OCI-LY1 (cell line): ENCODE results near the gene TTC12.

Experiments used
- H2AFZ ChIP-seq: fragments of 200-600 bp; sonication (generic), shearing (Covaris generic); 2 replicates; pipeline ENCODE4 v1.6.0; 2014; ENCODE audit warnings: antibody characterized with exemption, mild to moderate bottlenecking, low read length
- H3F3A ChIP-seq: fragments of 200-600 bp; sonication (generic), shearing (Covaris generic); 2 replicates; pipeline ENCODE4 v1.6.0; 2014; ENCODE audit warnings: mild to moderate bottlenecking, antibody characterized with exemption, low read length, moderate library complexity; ENCODE audit not compliant: insufficient read depth
- H3K27ac ChIP-seq: fragments of 200-600 bp; sonication (generic); 2 replicates; pipeline ENCODE4 v1.5.1; 2014; ENCODE audit warnings: low read length, mixed run types, mild to moderate bottlenecking, low read depth; ENCODE audit not compliant: poor library complexity, severe bottlenecking
- H3K27me3 ChIP-seq: fragments of 200-600 bp; sonication (generic); 2 replicates; pipeline ENCODE4 v1.6.0; 2014; ENCODE audit warnings: antibody characterized with exemption, mild to moderate bottlenecking, low read length, moderate library complexity; ENCODE audit not compliant: insufficient read depth
- H3K36me3 ChIP-seq: fragments of 200-600 bp; sonication (generic); 2 replicates; pipeline ENCODE4 v1.6.1; 2014; ENCODE audit warnings: mild to moderate bottlenecking, antibody characterized with exemption, low read length, moderate library complexity, mixed read lengths; ENCODE audit not compliant: insufficient read depth
- H3K4me1 ChIP-seq: fragments of 200-600 bp; sonication (generic); 2 replicates; pipeline ENCODE4 v1.5.1; 2014; ENCODE audit warnings: mild to moderate bottlenecking, low read length, moderate library complexity; ENCODE audit not compliant: insufficient read depth, severe bottlenecking
- H3K4me2 ChIP-seq: fragments of 200-600 bp; sonication (generic), shearing (Covaris generic); 2 replicates; pipeline ENCODE4 v1.6.1; 2014; ENCODE audit warnings: low read length
- H3K4me3 ChIP-seq: fragments of 200-600 bp; sonication (generic); 2 replicates; pipeline ENCODE4 v1.5.1; 2014; ENCODE audit warnings: low read length, low read depth, mild to moderate bottlenecking, mixed read lengths; ENCODE audit not compliant: poor library complexity, severe bottlenecking
- H3K79me2 ChIP-seq: fragments of 200-600 bp; shearing (Covaris generic); 2 replicates; pipeline ENCODE4 v1.6.1; 2016; ENCODE audit warnings: mixed run types, low read length, mixed read lengths; ENCODE audit not compliant: insufficient read depth
- H3K9ac ChIP-seq: fragments of 200-600 bp; sonication (generic), shearing (Covaris generic); 2 replicates; pipeline ENCODE4 v1.6.1; 2014; ENCODE audit warnings: mild to moderate bottlenecking, low read length, mixed read lengths
- H3K9me2 ChIP-seq: fragments of 200-600 bp; sonication (generic), shearing (Covaris generic); 2 replicates; pipeline ENCODE4 v1.6.1; 2014; ENCODE audit warnings: low read depth, mild to moderate bottlenecking, low read length, mixed read lengths
- H3K9me3 ChIP-seq: fragments of 200-600 bp; shearing (Covaris generic); 2 replicates; pipeline ENCODE4 v1.6.1; 2014; ENCODE audit warnings: low read length, mixed read lengths
- H4K20me1 ChIP-seq: fragments of 200-600 bp; sonication (generic), shearing (Covaris generic); 2 replicates; pipeline ENCODE4 v1.6.0; 2016; ENCODE audit warnings: mild to moderate bottlenecking, low read length; ENCODE audit not compliant: insufficient read depth
- EZH2 ChIP-seq: fragments of 200-600 bp; sonication (generic), shearing (Covaris generic); IDR thresholded peaks from 2 replicates; pipeline ENCODE4 v1.8.0; 2017; ENCODE audit warnings: borderline replicate concordance, mixed run types, mild to moderate bottlenecking, antibody characterized with exemption, low read length, moderate library complexity, mixed read lengths
- TF ChIP-seq, protein P1 (sequence below): fragments of 200-600 bp; sonication (generic), shearing (Covaris generic); IDR thresholded peaks from 2 replicates; pipeline ENCODE4 v1.5.1; 2017; ENCODE audit warnings: mild to moderate bottlenecking, antibody characterized with exemption, low read length, moderate library complexity, mixed read lengths

Gene TTC12

DNA sequence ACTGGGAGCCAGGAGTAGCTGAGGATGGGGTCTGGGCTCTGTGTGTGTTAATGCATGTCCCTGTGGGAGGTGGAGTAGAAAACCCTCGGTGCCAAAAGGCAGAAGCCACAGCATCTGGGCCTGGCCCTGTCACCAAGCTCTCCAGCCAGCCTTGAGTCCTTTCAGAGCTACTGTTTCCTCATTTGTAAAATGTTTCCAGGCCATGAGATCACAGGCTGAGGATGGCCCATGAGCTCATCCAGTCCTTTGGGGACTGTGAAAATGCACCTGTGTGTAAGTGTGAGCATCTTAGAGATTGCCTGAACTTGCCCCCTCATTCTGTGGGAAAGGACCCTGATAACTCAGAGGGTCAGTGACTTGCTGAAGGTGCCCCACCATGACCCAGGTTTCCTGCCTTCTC is 82.3 kb downstream of the TTC12 start:
- Histone ChIP-seq H3K4me1 (no peaks in the 10 kb centered on the region), H3K9ac (no peak overlapping the region), H3K4me3 (no peak overlapping the region), H3K27me3 (0 out of 2 replicates have a peak, but pooled peaks cover 3% of the 10 kb centered on the region), H3K36me3 (no peaks in the 10 kb centered on the region), H3K27ac (no peak overlapping the region), H4K20me1 (no peaks in the 10 kb centered on the region), H2AFZ (no peak overlapping the region), H3K79me2 (no peaks in the 10 kb centered on the region), H3K9me3 (no peaks in the 10 kb centered on the region), H3F3A (no peaks in the 10 kb centered on the region), H3K4me2 (no peak overlapping the region), H3K9me2 (no peaks in the 10 kb centered on the region)
- TF ChIP-seq, protein P1, sequence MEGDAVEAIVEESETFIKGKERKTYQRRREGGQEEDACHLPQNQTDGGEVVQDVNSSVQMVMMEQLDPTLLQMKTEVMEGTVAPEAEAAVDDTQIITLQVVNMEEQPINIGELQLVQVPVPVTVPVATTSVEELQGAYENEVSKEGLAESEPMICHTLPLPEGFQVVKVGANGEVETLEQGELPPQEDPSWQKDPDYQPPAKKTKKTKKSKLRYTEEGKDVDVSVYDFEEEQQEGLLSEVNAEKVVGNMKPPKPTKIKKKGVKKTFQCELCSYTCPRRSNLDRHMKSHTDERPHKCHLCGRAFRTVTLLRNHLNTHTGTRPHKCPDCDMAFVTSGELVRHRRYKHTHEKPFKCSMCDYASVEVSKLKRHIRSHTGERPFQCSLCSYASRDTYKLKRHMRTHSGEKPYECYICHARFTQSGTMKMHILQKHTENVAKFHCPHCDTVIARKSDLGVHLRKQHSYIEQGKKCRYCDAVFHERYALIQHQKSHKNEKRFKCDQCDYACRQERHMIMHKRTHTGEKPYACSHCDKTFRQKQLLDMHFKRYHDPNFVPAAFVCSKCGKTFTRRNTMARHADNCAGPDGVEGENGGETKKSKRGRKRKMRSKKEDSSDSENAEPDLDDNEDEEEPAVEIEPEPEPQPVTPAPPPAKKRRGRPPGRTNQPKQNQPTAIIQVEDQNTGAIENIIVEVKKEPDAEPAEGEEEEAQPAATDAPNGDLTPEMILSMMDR, result no peak
- TF ChIP-seq EZH2, result no peak

DNA sequence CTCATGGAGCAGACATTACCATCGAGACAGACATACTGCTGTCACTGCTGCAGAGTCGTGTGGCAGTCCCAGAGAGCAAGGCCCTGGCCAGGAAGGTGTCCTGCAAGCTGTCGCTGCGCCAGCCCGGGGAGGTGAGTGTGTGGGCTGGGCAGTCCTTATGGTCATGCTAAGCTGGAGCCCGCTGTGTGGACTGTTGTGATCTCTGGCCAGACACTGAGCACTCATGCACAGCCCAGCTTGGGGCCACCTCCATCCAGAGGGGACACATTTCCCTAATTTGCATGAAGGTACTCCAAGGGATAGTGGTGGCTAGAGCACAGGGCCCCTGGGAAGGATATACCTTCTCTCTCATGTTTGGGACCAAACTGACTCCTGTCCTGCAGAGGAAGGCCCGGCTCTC is 82.8 kb downstream of the TTC12 start:
- Histone ChIP-seq H3K4me3 (no peak overlapping the region), H3K4me1 (no peaks in the 10 kb centered on the region), H3F3A (no peaks in the 10 kb centered on the region), H3K36me3 (no peaks in the 10 kb centered on the region), H2AFZ (no peak overlapping the region), H3K9ac (no peak overlapping the region), H3K27me3 (0 out of 2 replicates have a peak, but pooled peaks cover 3% of the 10 kb centered on the region), H3K27ac (no peak overlapping the region), H3K4me2 (no peak overlapping the region), H3K9me3 (no peaks in the 10 kb centered on the region), H3K9me2 (no peaks in the 10 kb centered on the region), H3K79me2 (no peaks in the 10 kb centered on the region), H4K20me1 (no peaks in the 10 kb centered on the region)
- no peak for TF ChIP-seq EZH2
- TF ChIP-seq, protein P1, result no peak

DNA sequence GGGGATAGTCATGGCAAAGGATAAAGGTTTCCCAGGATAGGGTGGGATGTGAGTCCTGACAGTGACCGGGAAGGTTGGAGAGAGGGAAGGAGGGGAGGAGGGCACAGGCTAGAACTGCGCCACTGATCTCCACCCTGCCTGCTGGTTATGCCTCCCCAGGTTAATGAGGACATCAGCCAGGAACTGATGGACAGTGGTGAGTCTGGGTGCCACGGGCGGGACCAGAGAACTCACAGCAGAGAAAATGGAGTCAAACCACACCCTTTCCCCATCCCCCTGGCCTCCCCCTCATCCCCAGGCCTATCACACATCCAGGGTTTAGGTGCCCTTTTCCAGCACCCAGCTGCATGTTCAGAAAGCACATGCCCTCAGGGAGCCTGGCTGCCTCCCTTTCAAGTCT is 83.4 kb downstream of the TTC12 start:
- no peak overlapping the region for H3K9ac ChIP-seq
- no peaks in the 10 kb centered on the region for H3K79me2 ChIP-seq
- H3K27ac ChIP-seq, result no peak overlapping the region
- no peak overlapping the region for H3K4me2 ChIP-seq
- H3K36me3 ChIP-seq, result no peaks in the 10 kb centered on the region
- H3K9me2 ChIP-seq, result no peaks in the 10 kb centered on the region
- no peaks in the 10 kb centered on the region for H3K4me1 ChIP-seq
- TF ChIP-seq, protein P1, result no peak
- no peak for TF ChIP-seq EZH2
- H3K27me3 ChIP-seq, result 0 out of 2 replicates have a peak, but pooled peaks cover 3% of the 10 kb centered on the region
- no peak overlapping the region for H3K4me3 ChIP-seq
- no peaks in the 10 kb centered on the region for H3F3A ChIP-seq
- H3K9me3 ChIP-seq, result no peaks in the 10 kb centered on the region
- no peak overlapping the region for H2AFZ ChIP-seq
- H4K20me1 ChIP-seq, result no peaks in the 10 kb centered on the region
